ENCODE data around the gene TEX22. TPM values are rescaled to one million over a fixed set of nuclear protein-coding genes. Genes with fewer than 3 reads are reported as not detected.
A peak's percentile ranks its signal among the peaks of the same experiment; 100 is the strongest.

TEX22 gene
- total RNA-seq, 1 donor from 2014 or later: 4.1 TPM

GRCh38 chr14:105376521-105377440, 21.6 kb upstream of the TEX22 start:
- H3K4me1 Mint-ChIP-seq (ENCODE audit: unreplicated experiment): peaks cover 3% of the 10 kb centered on the region
- no peaks in the 10 kb centered on the region for H3K9me3 Mint-ChIP-seq
- no peaks in the 10 kb centered on the region for H3K27me3 Mint-ChIP-seq
- H3K27ac Mint-ChIP-seq: no peak overlapping the region
- no peak for TF ChIP-seq CTCF (conservative IDR thresholded peaks at IDR 0.05)
- peaks cover 8% of the 10 kb centered on the region for H3K36me3 Mint-ChIP-seq
- no peak for DNase-seq (ENCODE audit: extremely low spot score, unreplicated experiment)
- no peak overlapping the region for H3K4me3 Mint-ChIP-seq

- no peak for TF ChIP-seq CTCF (conservative IDR thresholded peaks at IDR 0.05)
- no peak overlapping the region for H3K4me3 Mint-ChIP-seq
- no peak for DNase-seq (ENCODE audit: extremely low spot score, unreplicated experiment)
- no peaks in the 10 kb centered on the region for H3K27me3 Mint-ChIP-seq
- H3K27ac Mint-ChIP-seq: peak overlapping the region; percentile 42
- peaks cover 8% of the 10 kb centered on the region for H3K36me3 Mint-ChIP-seq
- H3K9me3 Mint-ChIP-seq: no peaks in the 10 kb centered on the region
- peaks cover 3% of the 10 kb centered on the region for H3K4me1 Mint-ChIP-seq (ENCODE audit: unreplicated experiment)
These were observed 20.7 kb upstream of the TEX22 start for GRCh38 chr14:105377555-105378182.

- peak overlapping the region; percentile 42 for H3K27ac Mint-ChIP-seq
- TF ChIP-seq CTCF (conservative IDR thresholded peaks at IDR 0.05): no peak
- H3K4me1 Mint-ChIP-seq (ENCODE audit: unreplicated experiment): peaks cover 3% of the 10 kb centered on the region
- H3K4me3 Mint-ChIP-seq: no peak overlapping the region
- H3K36me3 Mint-ChIP-seq: peaks cover 5% of the 10 kb centered on the region
- H3K9me3 Mint-ChIP-seq: no peaks in the 10 kb centered on the region
- H3K27me3 Mint-ChIP-seq: no peaks in the 10 kb centered on the region
- no peak for DNase-seq (ENCODE audit: extremely low spot score, unreplicated experiment)
These were observed 20.1 kb upstream of the TEX22 start for GRCh38 chr14:105378199-105378598.

GRCh38 chr14:105378873-105379685, 19.3 kb upstream of the TEX22 start:
- Mint-ChIP-seq H3K27me3 (no peaks in the 10 kb centered on the region), H3K27ac (peak overlapping the region; percentile 34), H3K4me3 (no peak overlapping the region)

More at GRCh38 chr14:105378873-105379685, 19.3 kb upstream of the TEX22 start:
- Mint-ChIP-seq H3K9me3 (no peaks in the 10 kb centered on the region), H3K36me3 (peaks cover 8% of the 10 kb centered on the region), H3K4me1 (ENCODE audit: unreplicated experiment) (peaks cover 3% of the 10 kb centered on the region)
- no peak for DNase-seq (ENCODE audit: extremely low spot score, unreplicated experiment)
- TF ChIP-seq CTCF (conservative IDR thresholded peaks at IDR 0.05): no peak

Measured in type B pancreatic cell (in vitro differentiated cells).